ENCODE data around the gene MAS1.

MAS1 gene

DNA sequence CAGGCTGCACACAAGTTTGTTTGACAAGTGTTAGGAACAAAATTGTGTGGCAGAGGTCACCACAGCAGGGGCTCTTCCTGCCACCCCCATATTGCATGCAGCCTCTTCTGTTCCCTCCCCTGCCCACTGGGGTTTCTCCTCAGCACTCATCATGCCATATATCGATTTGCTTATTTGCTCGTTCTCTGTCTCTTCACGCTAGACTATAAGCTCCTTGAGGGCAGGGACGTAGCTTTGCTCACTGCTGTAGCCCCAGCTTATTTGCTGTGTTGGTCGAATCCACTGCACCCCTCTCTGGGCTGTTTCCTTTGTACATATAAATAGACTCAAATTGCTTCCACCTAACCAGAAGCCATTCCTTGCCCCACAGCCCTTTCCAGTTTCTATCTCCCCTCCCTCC lies 19.6 kb downstream of the MAS1 start:
- Histone ChIP-seq H3K27me3 (ENCODE audit: control insufficient read depth, low read length) (peaks cover 20% of the 10 kb centered on the region; the same call in 1 of the 2 replicates), H3K4me2 (ENCODE audit: low read length) (no peak overlapping the region), H3K36me3 (ENCODE audit: control insufficient read depth, low read length) (no peaks in the 10 kb centered on the region), H3F3A (ENCODE audit: control insufficient read depth, insufficient read depth) (no peaks in the 10 kb centered on the region), H3K4me3 (ENCODE audit: low read length) (no peak overlapping the region), H3K4me1 (ENCODE audit: control insufficient read depth, low read length) (no peaks in the 10 kb centered on the region), H4K20me1 (ENCODE audit: control insufficient read depth, insufficient read depth, low read depth, low read length) (no peaks in the 10 kb centered on the region), H3K9me3 (ENCODE audit: control insufficient read depth, insufficient read depth, low read length) (no peaks in the 10 kb centered on the region), H3K79me2 (ENCODE audit: control insufficient read depth, low read length) (no peaks in the 10 kb centered on the region), H3K9me2 (replicated peaks; ENCODE audit: control insufficient read depth, low read length) (no peaks in the 10 kb centered on the region), H3K27ac (ENCODE audit: low read depth, low read length) (no peak overlapping the region)
- no peak for TF ChIP-seq EZH2phosphoT487 (IDR thresholded peaks at IDR 0.05; ENCODE audit: borderline replicate concordance, low read length)
- TF ChIP-seq, protein P1, sequence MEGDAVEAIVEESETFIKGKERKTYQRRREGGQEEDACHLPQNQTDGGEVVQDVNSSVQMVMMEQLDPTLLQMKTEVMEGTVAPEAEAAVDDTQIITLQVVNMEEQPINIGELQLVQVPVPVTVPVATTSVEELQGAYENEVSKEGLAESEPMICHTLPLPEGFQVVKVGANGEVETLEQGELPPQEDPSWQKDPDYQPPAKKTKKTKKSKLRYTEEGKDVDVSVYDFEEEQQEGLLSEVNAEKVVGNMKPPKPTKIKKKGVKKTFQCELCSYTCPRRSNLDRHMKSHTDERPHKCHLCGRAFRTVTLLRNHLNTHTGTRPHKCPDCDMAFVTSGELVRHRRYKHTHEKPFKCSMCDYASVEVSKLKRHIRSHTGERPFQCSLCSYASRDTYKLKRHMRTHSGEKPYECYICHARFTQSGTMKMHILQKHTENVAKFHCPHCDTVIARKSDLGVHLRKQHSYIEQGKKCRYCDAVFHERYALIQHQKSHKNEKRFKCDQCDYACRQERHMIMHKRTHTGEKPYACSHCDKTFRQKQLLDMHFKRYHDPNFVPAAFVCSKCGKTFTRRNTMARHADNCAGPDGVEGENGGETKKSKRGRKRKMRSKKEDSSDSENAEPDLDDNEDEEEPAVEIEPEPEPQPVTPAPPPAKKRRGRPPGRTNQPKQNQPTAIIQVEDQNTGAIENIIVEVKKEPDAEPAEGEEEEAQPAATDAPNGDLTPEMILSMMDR (IDR thresholded peaks at IDR 0.05; ENCODE audit: low read depth, low read length, poor library complexity, severe bottlenecking), result no peak

DNA sequence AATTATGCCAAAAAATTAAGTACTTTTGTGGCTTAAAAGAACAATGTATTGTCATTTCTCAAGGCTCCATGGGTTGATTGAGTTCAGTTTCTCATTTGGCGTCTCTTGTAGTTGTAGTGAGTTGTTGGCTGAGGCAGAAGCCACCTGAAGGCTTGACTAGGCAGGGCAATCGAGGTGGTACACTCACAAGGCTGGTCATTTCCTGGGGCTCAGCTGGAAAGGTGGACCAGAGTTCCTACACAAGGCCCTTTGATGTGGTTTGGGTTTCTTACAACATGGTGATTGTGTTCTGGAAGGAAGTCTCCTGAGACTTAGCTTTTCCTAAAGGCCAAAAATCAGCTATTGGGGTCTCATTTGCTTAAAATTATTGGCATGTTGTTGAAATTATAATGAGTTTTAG lies 22.6 kb downstream of the MAS1 start:
- no peaks in the 10 kb centered on the region for H3K4me1 ChIP-seq (ENCODE audit: control insufficient read depth, low read length)
- H3K9me2 ChIP-seq (replicated peaks; ENCODE audit: control insufficient read depth, low read length), result no peaks in the 10 kb centered on the region
- H3K27ac ChIP-seq (ENCODE audit: low read depth, low read length), result no peak overlapping the region
- no peaks in the 10 kb centered on the region for H4K20me1 ChIP-seq (ENCODE audit: control insufficient read depth, insufficient read depth, low read depth, low read length)
- H3K79me2 ChIP-seq (ENCODE audit: control insufficient read depth, low read length), result no peaks in the 10 kb centered on the region
- no peaks in the 10 kb centered on the region for H3K36me3 ChIP-seq (ENCODE audit: control insufficient read depth, low read length)
- H3K4me2 ChIP-seq (ENCODE audit: low read length), result no peak overlapping the region
- H3F3A ChIP-seq (ENCODE audit: control insufficient read depth, insufficient read depth), result no peaks in the 10 kb centered on the region
- TF ChIP-seq EZH2phosphoT487 (IDR thresholded peaks at IDR 0.05; ENCODE audit: borderline replicate concordance, low read length), result no peak
- TF ChIP-seq, protein P1 (IDR thresholded peaks at IDR 0.05; ENCODE audit: low read depth, low read length, poor library complexity, severe bottlenecking), result no peak
- no peak overlapping the region for H3K4me3 ChIP-seq (ENCODE audit: low read length)
- peaks cover 21% of the 10 kb centered on the region; the same call in 1 of the 2 replicates for H3K27me3 ChIP-seq (ENCODE audit: control insufficient read depth, low read length)
- H3K9me3 ChIP-seq (ENCODE audit: control insufficient read depth, insufficient read depth, low read length), result no peaks in the 10 kb centered on the region

GRCh38 chr6:159913862-159914564 lies 23.2 kb downstream of the MAS1 start:
- H3K36me3 ChIP-seq (ENCODE audit: control insufficient read depth, low read length), result no peaks in the 10 kb centered on the region
- no peaks in the 10 kb centered on the region for H3K9me3 ChIP-seq (ENCODE audit: control insufficient read depth, insufficient read depth, low read length)
- no peaks in the 10 kb centered on the region for H4K20me1 ChIP-seq (ENCODE audit: control insufficient read depth, insufficient read depth, low read depth, low read length)
- no peaks in the 10 kb centered on the region for H3K4me1 ChIP-seq (ENCODE audit: control insufficient read depth, low read length)
- H3K27ac ChIP-seq (ENCODE audit: low read depth, low read length), result no peak overlapping the region
- H3K9me2 ChIP-seq (replicated peaks; ENCODE audit: control insufficient read depth, low read length), result no peaks in the 10 kb centered on the region
- H3K4me3 ChIP-seq (ENCODE audit: low read length), result no peak overlapping the region
- H3K27me3 ChIP-seq (ENCODE audit: control insufficient read depth, low read length), result peaks cover 21% of the 10 kb centered on the region; the same call in 1 of the 2 replicates
- no peaks in the 10 kb centered on the region for H3F3A ChIP-seq (ENCODE audit: control insufficient read depth, insufficient read depth)
- no peak for TF ChIP-seq EZH2phosphoT487 (IDR thresholded peaks at IDR 0.05; ENCODE audit: borderline replicate concordance, low read length)
- TF ChIP-seq, protein P1 (IDR thresholded peaks at IDR 0.05; ENCODE audit: low read depth, low read length, poor library complexity, severe bottlenecking), result no peak
- no peak overlapping the region for H3K4me2 ChIP-seq (ENCODE audit: low read length)
- no peaks in the 10 kb centered on the region for H3K79me2 ChIP-seq (ENCODE audit: control insufficient read depth, low read length)
